Coronary artery (tissue), 2 donors: ENCODE data around the gene SCGB1A1.
"Not testable (repeated sequence)": the region's sequence is repeated elsewhere in the genome, so short reads cannot be mapped to it uniquely, and the experiment has no call there.

Source experiments
- DNase-seq: peaks from one replicate; pipeline ENCODE4 v3.0.0-alpha.2; 2017; ENCODE audit warnings: low spot score
- H3K27ac ChIP-seq, 2 donors: fragments of 200-600 bp; sonication (generic); one replicate each; pipeline ENCODE4 v1.5.1; 2016 to 2019
- H3K4me3 ChIP-seq: fragments of 200-600 bp; sonication (generic); 2 replicates; pipeline ENCODE4 v1.5.1; 2016; ENCODE audit warnings: mild to moderate bottlenecking, moderate library complexity
- CTCF ChIP-seq: fragments of 200-600 bp; sonication (generic); IDR thresholded peaks from one replicate; pipeline ENCODE4 v1.5.1; 2019; ENCODE audit warnings: antibody characterized with exemption

Gene SCGB1A1

GRCh38 chr11:62418733-62419132, at the start of gene SCGB1A1:
SCGB1A1 (plus strand) TSS chr11:62419033; CDS start chr11:62419096, 63 bp downstream.
- TF ChIP-seq CTCF = no peak
- DNase-seq = no peak
- Histone ChIP-seq H3K27ac (peak within 1 kb of the TSS in 1 of 2 donors; percentile 47), H3K4me3 (no peak within 1 kb of the TSS)

- peak overlapping the region; percentile 13 for H3K4me3 ChIP-seq
- no peak overlapping the region for H3K27ac ChIP-seq
- TF ChIP-seq CTCF = no peak
- no peak for DNase-seq
Measured at GRCh38 chr11:62370743-62371440, 47.9 kb upstream of the SCGB1A1 start.

- DNase-seq = no peak
- Histone ChIP-seq H3K4me3 (no peak overlapping the region), H3K27ac (no peak overlapping the region)
- TF ChIP-seq CTCF = no peak
Measured at GRCh38 chr11:62372871-62373270, 46.0 kb upstream of the SCGB1A1 start.

GRCh38 chr11:62373464-62374119, 45.2 kb upstream of the SCGB1A1 start:
- DNase-seq = no peak
- H3K27ac ChIP-seq = no peak overlapping the region
- H3K4me3 ChIP-seq = no peak overlapping the region
- no peak for TF ChIP-seq CTCF

GRCh38 chr11:62374801-62375200, 44.0 kb upstream of the SCGB1A1 start:
- Histone ChIP-seq H3K27ac (no peak overlapping the region), H3K4me3 (no peak overlapping the region)
- no peak for TF ChIP-seq CTCF
- no peak for DNase-seq

- DNase-seq, H3K4me3 ChIP-seq, H3K27ac ChIP-seq: not testable (repeated sequence)
Measured at GRCh38 chr11:62378459-62379063, 40.3 kb upstream of the SCGB1A1 start.

GRCh38 chr11:62379586-62379985, 39.2 kb upstream of the SCGB1A1 start:
- not testable (repeated sequence) for H3K27ac ChIP-seq, DNase-seq, H3K4me3 ChIP-seq

- not testable (repeated sequence) for DNase-seq, H3K27ac ChIP-seq, H3K4me3 ChIP-seq
- peak; percentile 46 for TF ChIP-seq CTCF
Measured at GRCh38 chr11:62380821-62381245, 38.0 kb upstream of the SCGB1A1 start.
